Thymus (tissue), 11 donors: ENCODE results near the gene MEI1. TPM values are rescaled to one million over a fixed set of nuclear protein-coding genes. Genes with fewer than 3 reads are reported as not detected.
"Not testable (repeated sequence)": the region's sequence is repeated elsewhere in the genome, so short reads cannot be mapped to it uniquely, and the experiment has no call there.

ENCODE experiments used
- DNase-seq, 9 donors: peaks; one replicate each; pipeline ENCODE4 v3.0.0-alpha.2; 2013; ENCODE audit warnings: low spot score in 9 of 9, low read depth in 6 of 9, missing footprints in 1 of 9
- H3K27ac ChIP-seq, 2 donors: one replicate each; pipeline ENCODE4 v1.5.1; 2013; ENCODE audit warnings: control low read depth in 1 of 2, low read depth in 1 of 2, low read length in 1 of 2, mild to moderate bottlenecking in 1 of 2, moderate library complexity in 1 of 2
- H3K27me3 ChIP-seq, 2 donors: one replicate each; pipeline ENCODE4 v1.5.1; 2013; ENCODE audit warnings: low read length in 1 of 2; ENCODE audit not compliant: control insufficient read depth in 2 of 2, insufficient read depth in 1 of 2
- H3K36me3 ChIP-seq, 2 donors: one replicate each; pipeline ENCODE4 v1.5.1; 2013; ENCODE audit warnings: low read length in 1 of 2, mild to moderate bottlenecking in 1 of 2, moderate library complexity in 1 of 2; ENCODE audit not compliant: control insufficient read depth in 2 of 2, insufficient read depth in 2 of 2
- H3K4me1 ChIP-seq, 2 donors: one replicate each; pipeline ENCODE4 v1.5.1; 2013; ENCODE audit warnings: low read length in 2 of 2; ENCODE audit not compliant: control insufficient read depth in 2 of 2, insufficient read depth in 2 of 2
- H3K4me3 ChIP-seq, 2 donors: one replicate each; pipeline ENCODE4 v1.5.1; 2013; ENCODE audit warnings: low read length in 2 of 2, control low read depth in 1 of 2, mild to moderate bottlenecking in 1 of 2
- H3K9me3 ChIP-seq, 2 donors: one replicate each; pipeline ENCODE4 v1.5.1; 2013; ENCODE audit warnings: low read length in 1 of 2, mild to moderate bottlenecking in 1 of 2; ENCODE audit not compliant: control insufficient read depth in 2 of 2, insufficient read depth in 1 of 2
- WGBS: extraction: QIAGEN DNeasy Blood & Tissue Kit; methylation state at CpG from one replicate; pipeline ENCODE4 v1.1.7; 2013; 5-methylcytosine and 5-hydroxymethylcytosine counted together
- polyA plus RNA-seq: library from polyadenylated mRNA; stranded (reverse); fragments of 200-250 nt; gene quantifications from one replicate; pipeline ENCODE4 v1.2.3, GENCODE V29; 2013
- total RNA-seq: library from RNA; stranded (reverse); fragments of 120-200 nt; gene quantifications from one replicate; pipeline ENCODE4 v1.2.4, GENCODE V29; 2013
- donor health status: healthy.

MEI1 gene
- total and polyA plus RNA-seq, 2 donors, result 9.2 to 14.7 TPM

- peaks cover 35 to 40% of the 10 kb centered on the region in 2 donors for H3K36me3 ChIP-seq
- 97% methylated on average over 6 of the region's 6 CpGs for WGBS
Observed at GRCh38 chr22:41672780-41673509, 26.4 kb upstream of the MEI1 start.

GRCh38 chr22:41674846-41675340, 24.4 kb upstream of the MEI1 start:
- H3K4me3 ChIP-seq, result no peak overlapping the region
- 96% methylated on average over 12 of the region's 12 CpGs for WGBS
- no peak overlapping the region for H3K27ac ChIP-seq
- no peak for DNase-seq
- H3K36me3 ChIP-seq, result peaks cover 48 to 59% of the 10 kb centered on the region in 2 donors
- H3K9me3 ChIP-seq, result no peaks in the 10 kb centered on the region
- H3K27me3 ChIP-seq, result no peaks in the 10 kb centered on the region
- H3K4me1 ChIP-seq, result no peaks in the 10 kb centered on the region

More at GRCh38 chr22:41672780-41673509, 26.4 kb upstream of the MEI1 start:
- no peak overlapping the region for H3K4me3 ChIP-seq
- no peak overlapping the region for H3K27ac ChIP-seq
- H3K9me3 ChIP-seq, result no peaks in the 10 kb centered on the region
- no peak for DNase-seq
- H3K27me3 ChIP-seq, result no peaks in the 10 kb centered on the region
- no peaks in the 10 kb centered on the region for H3K4me1 ChIP-seq

GRCh38 chr22:41676134-41676533, 23.2 kb upstream of the MEI1 start:
- Histone ChIP-seq H3K9me3 (no peaks in the 10 kb centered on the region), H3K27me3 (no peaks in the 10 kb centered on the region), H3K4me1 (no peaks in the 10 kb centered on the region), H3K36me3 (peaks cover 53 to 66% of the 10 kb centered on the region in 2 donors), H3K27ac (no peak overlapping the region), H3K4me3 (no peak overlapping the region)
- DNase-seq, result no peak
- over 99% methylated on average over 4 of the region's 4 CpGs for WGBS

GRCh38 chr22:41681616-41682015, 17.7 kb upstream of the MEI1 start:
- no peak for DNase-seq
- Histone ChIP-seq H3K9me3 (no peaks in the 10 kb centered on the region), H3K27ac (no peak overlapping the region), H3K4me1 (peaks cover 2 to 8% of the 10 kb centered on the region in 2 donors), H3K27me3 (no peaks in the 10 kb centered on the region), H3K36me3 (peaks cover 25 to 35% of the 10 kb centered on the region in 2 donors), H3K4me3 (peak overlapping the region; percentile 59 to 63)
- WGBS, result 64% methylated on average over 14 of the region's 14 CpGs

GRCh38 chr22:41682033-41682807, 17.1 kb upstream of the MEI1 start:
- peaks cover 2 to 8% of the 10 kb centered on the region in 2 donors for H3K4me1 ChIP-seq

GRCh38 chr22:41683052-41683451, 16.3 kb upstream of the MEI1 start:
- Histone ChIP-seq H3K27me3 (no peaks in the 10 kb centered on the region), H3K4me1 (peaks cover 9 to 16% of the 10 kb centered on the region in 2 donors), H3K27ac (peak overlapping the region in 1 of 2 donors; percentile 87), H3K36me3 (peaks cover 17 to 25% of the 10 kb centered on the region in 2 donors), H3K9me3 (peaks cover 0 to under 1% of the 10 kb centered on the region in 2 donors), H3K4me3 (peak overlapping the region in 1 of 2 donors; percentile 63)
- DNase-seq, result no peak
- WGBS, result 95% methylated on average over 9 of the region's 9 CpGs

More at GRCh38 chr22:41682033-41682807, 17.1 kb upstream of the MEI1 start:
- H3K9me3 ChIP-seq, result no peaks in the 10 kb centered on the region
- peaks cover 23 to 31% of the 10 kb centered on the region in 2 donors for H3K36me3 ChIP-seq
- 33% methylated on average over 50 of the region's 50 CpGs for WGBS
- no peaks in the 10 kb centered on the region for H3K27me3 ChIP-seq
- peak overlapping the region; percentile 76 to 87 for H3K27ac ChIP-seq
- peak overlapping the region; percentile 59 to 63 for H3K4me3 ChIP-seq
- peak; percentile 59 to 87 (median 73) for DNase-seq

GRCh38 chr22:41683616-41684015, 15.7 kb upstream of the MEI1 start:
- peaks cover 10 to 17% of the 10 kb centered on the region in 2 donors for H3K4me1 ChIP-seq
- no peaks in the 10 kb centered on the region for H3K27me3 ChIP-seq
- 94% methylated on average over 3 of the region's 3 CpGs for WGBS
- H3K36me3 ChIP-seq, result peaks cover 11 to 19% of the 10 kb centered on the region in 2 donors
- no peak overlapping the region for H3K4me3 ChIP-seq
- H3K27ac ChIP-seq, result no peak overlapping the region
- H3K9me3 ChIP-seq, result peaks cover 0 to 6% of the 10 kb centered on the region in 2 donors
- DNase-seq, result no peak

GRCh38 chr22:41684194-41684593, 15.1 kb upstream of the MEI1 start:
- 95% methylated on average over 4 of the region's 4 CpGs for WGBS
- H3K4me1 ChIP-seq, result peaks cover 10 to 21% of the 10 kb centered on the region in 2 donors

GRCh38 chr22:41686890-41687289, 12.4 kb upstream of the MEI1 start:
- not testable (repeated sequence) for DNase-seq, H3K27me3 ChIP-seq, H3K36me3 ChIP-seq, H3K27ac ChIP-seq, H3K9me3 ChIP-seq, H3K4me3 ChIP-seq
- peaks cover 8 to 20% of the 10 kb centered on the region in 2 donors for H3K4me1 ChIP-seq
- 98% methylated on average over 11 of the region's 11 CpGs for WGBS

More at GRCh38 chr22:41684194-41684593, 15.1 kb upstream of the MEI1 start:
- H3K27ac ChIP-seq, result no peak overlapping the region
- peaks cover 0 to 7% of the 10 kb centered on the region in 2 donors for H3K9me3 ChIP-seq
- peaks cover 6 to 14% of the 10 kb centered on the region in 2 donors for H3K36me3 ChIP-seq
- no peaks in the 10 kb centered on the region for H3K27me3 ChIP-seq
- no peak for DNase-seq
- H3K4me3 ChIP-seq, result no peak overlapping the region
